Right ventricle myocardium inferior (tissue), 1 donor: Measurements from ENCODE around the gene EDN1. TPM values are rescaled to one million over a fixed set of nuclear protein-coding genes. Genes with fewer than 3 reads are reported as not detected.
A peak's percentile ranks its signal among the peaks of the same experiment; 100 is the strongest.

Experiments used
- ATAC-seq: fragments of 200-7000 bp; cut with Tn5 transposase; one replicate; pipeline ENCODE4 v1.9.1; 2020; ENCODE audit warnings: mild to moderate bottlenecking, moderate library complexity
- DNase-seq: peaks from one replicate; pipeline ENCODE4 v3.0.0; 2021; ENCODE audit errors: missing footprints
- intact Hi-C: fragments of 100-400 bp; cut with DNase I; formaldehyde crosslinking; loops from one replicate; pipeline ENCODE4 v1.11.0; 2022
- total RNA-seq: library from RNA; stranded (reverse); fragmentation: NEBNext Ultra II Directional; extraction: Animal tissue kit (Norgen Biotek cat#: 25700); gene quantifications from one replicate; pipeline ENCODE4 v1.2.1, GENCODE V29; 2021
- donor health status: DM: no; HTN: yes; CAD: no; lungs with severe emphysema.

Gene EDN1
- total RNA-seq, 1 donor from 2014 or later = 2.9 TPM

DNA sequence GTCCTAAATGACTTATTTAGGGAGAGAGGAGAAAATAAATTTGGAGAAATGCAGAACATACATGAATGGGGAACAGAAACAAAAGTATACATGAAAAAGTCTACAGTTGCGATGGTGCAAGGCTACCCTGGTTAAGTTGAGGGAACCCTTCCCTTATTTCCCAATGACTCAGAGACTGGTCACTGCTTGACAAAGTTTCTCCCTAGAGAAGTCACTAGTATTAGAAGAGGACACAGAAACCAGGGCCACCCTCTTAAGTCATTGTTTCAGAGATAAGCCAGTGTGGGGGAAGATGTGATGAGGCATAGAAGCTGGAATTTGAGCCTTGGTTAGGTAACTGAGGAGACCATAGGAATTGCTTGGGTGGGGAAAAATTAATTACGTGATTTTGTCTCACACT is 24.4 kb upstream of the EDN1 start:
- DNase-seq = no peak
- intact Hi-C loops = no loop called here
- ATAC-seq = no peak

DNA sequence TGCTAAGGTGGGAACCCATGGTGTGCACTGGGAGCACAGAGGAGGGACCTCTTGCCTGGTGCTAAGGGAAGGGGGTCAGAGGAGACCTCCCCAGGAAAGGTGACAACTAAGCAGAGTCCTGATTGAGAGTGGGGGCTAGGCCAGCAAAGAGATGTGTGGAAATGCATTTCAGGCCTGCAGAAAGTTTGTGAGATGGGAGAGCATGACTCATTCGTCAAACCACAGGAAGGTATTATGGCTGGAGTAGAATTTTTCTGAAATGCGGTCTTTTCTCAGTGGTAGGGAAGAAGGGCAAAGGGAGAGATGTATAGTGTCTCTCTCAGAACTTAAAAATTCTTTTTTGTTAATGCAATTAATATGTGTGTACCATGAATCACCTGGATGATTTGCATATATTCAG is 23.6 kb upstream of the EDN1 start:
- ATAC-seq (no peak), DNase-seq (no peak)
- intact Hi-C loops = no loop called here

DNA sequence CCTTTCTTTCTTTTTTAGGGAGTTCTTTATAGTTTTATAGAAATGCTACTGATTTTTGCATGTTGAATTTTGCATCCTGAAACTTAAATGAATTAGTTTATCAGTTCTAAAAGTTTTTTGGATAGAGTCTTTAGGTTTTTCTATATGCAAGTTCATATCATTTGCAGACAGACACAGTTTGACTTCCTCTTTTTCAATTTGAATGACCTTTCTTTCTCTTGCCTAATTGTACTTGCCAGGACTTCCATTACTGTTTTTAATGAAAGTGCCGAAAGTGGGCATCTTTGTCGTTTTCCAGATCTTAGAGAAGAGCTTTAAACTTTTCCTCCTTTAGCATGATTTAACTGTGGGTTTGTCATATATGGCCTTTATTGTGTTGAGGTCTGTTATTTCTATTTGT is 21.1 kb upstream of the EDN1 start:
- ATAC-seq (no peak), DNase-seq (no peak)
- intact Hi-C loops = no loop called here

DNA sequence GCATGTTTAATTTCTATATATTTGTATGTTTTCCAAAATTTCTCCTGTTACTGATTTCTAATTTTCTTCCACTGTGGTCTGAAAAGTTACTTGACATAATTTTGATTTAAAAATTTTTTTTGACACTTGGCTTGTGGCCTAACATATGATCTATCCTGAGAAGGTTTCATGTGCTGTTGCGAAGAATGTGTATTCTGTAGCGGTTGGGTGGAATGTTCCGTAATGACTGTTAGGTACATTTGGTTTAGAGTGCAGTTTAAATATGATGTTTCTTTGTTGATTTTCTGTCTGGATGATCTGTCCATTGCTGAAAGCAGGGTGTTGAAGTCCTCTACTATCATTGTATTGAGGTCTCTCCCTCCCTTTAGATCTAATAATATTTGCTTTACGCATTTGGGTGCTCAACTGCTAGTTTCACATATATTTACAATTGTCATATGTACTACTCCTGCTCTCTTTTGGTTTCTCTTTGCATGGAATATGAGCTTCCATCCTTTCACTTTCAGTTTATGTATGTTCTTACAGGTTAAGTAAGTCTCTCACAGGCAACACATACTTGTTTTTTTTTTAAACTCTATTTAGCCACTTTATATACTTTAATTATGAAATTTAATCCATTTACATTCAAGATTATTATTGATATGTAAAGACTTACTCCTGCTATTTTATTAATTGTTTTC is 19.5 kb upstream of the EDN1 start:
- DNase-seq = no peak
- ATAC-seq = no peak
- intact Hi-C loops = no loop called here

DNA sequence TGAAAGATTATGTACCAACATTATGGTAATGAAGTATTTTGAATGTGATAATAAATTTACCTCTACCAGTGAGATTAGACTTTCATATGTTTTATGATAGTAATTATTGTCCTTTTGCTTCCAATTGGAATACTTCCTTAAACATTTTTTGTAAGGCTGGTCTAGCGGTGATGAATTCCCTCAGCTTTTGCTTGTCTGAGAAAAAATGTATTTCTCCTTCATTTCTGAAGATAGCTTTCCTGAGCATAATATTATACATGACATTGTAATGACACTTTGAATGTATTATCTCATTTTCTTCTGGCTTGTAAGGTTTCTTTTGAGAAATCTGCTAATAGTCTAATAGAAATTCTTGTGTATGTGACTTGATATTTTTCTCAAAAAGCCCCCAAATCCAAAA is 18.6 kb upstream of the EDN1 start:
- DNase-seq (no peak), ATAC-seq (no peak)
- intact Hi-C loops = no loop called here

DNA sequence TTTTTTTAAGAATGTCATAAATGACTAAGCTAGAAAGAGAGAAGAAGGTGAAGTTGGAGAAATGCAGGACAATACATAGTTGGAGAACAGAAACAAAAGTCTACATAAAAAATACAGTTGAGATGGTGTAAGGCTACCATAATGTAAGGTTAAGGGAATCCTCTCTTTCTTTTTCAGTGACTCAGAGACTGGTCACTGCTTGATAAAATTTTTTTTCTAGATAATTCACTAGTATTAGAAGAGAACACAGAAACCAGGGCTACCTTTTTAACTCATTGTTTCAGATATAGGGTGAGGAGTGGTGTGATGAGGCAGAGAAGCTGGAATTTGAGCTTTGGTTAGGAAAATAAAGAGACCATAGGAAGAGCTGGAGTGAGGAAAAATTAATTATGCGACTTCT is 18.2 kb upstream of the EDN1 start:
- DNase-seq (no peak), ATAC-seq (no peak)

DNA sequence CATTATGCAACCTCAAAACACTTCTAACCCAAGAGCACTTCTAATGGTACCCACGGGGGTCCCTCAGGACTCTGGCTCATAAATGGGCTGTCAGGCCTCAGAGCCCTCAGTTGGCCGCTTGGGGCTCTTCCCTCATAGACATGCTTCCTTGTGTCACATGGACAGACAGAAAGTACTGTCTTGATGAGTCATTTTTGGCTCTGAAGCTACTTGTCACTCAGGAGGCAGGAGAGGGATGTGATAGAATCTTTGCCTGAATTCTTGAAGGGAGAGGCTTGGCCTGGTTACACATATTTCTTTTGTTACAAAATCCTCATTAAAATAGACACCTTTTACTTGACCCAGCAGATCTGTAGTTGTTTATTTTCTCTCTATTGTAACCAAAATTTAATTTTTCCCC is 15.1 kb upstream of the EDN1 start:
- ATAC-seq (no peak), DNase-seq (no peak)
- intact Hi-C loops = no loop called here

More for the DNA sequence above, 18.2 kb upstream of the EDN1 start:
- intact Hi-C loops = no loop called here

DNA sequence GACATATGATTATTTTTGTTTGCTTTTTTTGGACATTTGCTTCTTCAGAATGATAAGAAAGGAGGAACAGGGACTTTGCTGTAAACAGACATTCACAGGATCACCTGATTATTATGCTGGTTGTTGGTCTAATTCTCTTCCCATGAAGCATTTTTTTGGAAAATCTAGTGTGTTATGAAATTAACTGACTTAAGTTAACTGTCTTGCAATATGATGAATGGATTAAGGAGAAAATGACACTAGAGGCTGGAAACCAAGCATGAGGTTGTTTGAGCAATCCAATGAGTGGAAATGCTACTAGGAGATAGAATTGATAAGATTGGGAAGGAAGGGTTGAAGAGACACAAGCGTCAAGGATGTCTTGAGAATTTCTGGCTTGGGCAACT is 13.2 kb upstream of the EDN1 start:
- no peak for DNase-seq
- intact Hi-C loops = no loop called here
- no peak for ATAC-seq

DNA sequence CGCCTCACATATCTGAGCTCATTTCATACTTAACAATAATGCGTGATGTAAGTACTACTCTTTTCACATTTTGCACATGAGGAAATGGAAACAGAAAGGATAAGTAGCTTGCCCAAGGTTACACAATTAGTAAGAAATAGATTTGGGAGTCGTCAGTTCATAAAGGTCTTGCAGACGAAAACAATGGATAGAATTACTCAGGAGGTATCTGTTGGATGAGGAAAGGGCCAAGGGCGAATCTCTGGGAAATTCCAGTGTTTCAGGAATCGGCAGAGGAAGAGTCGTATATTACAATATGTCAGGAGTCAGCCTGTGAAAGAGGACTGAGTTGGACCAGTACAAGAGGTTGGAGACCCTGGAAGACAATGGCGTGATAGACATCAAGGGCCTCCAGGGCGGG is 12.8 kb upstream of the EDN1 start:
- ATAC-seq (no peak), DNase-seq (no peak)
- intact Hi-C loops = no loop called here

DNA sequence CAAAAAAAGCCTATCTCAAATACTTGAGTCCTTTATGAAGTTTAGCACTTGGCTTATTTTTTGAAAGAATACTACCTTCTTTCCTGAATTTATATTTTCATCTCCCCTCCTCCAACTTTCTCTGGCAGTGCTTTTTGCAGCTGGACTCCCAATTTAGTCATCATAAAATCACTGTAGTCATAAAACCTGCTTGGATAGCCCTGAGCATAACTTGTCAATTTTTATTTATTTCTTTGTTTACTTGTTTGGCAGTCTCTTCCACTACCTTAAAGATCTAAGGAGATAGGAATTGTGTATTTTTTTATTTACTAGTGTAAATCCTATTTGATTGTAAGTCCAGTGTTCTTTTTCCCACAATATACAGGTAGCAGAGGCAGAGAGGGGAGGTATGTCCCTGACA is 11.2 kb upstream of the EDN1 start:
- intact Hi-C loops = no loop called here
- DNase-seq = no peak
- ATAC-seq = no peak

DNA sequence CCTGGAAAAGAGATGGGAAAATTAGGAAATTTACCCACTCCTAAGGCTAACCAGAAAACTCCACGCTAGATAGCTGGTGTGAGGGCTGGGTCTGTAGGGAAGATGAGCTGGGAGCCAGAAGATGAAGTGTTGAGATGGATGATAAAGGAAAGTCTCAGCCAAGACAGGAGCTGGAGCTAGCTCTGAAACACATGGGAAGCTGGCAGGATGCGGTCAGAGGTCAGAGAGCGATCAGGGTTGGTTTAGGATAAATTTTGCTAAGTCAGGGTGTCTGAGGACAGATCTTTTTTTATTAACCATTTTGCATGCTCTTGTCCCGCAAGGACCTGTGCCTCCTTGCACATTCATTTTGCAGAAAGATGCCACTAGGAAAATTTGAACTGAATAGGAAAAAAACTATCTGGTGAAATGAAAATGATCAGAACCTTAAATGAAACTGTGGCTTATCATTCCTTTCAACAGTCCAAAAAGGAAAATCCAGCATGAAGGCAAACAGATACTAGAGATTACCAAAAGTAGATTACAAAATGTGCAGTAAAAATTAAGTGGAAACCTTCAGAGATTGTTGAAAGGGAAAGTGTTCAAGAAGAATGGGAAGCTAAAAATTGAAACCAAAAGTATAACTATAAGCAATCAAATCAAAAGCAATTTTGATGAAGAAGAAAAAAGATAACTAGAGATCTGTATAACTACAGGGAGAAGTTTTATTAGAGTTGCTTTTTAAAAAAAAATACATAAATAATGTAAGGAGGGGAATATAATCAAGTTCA is 10.7 kb upstream of the EDN1 start:
- ATAC-seq (no peak), DNase-seq (no peak)
- intact Hi-C loops = no loop called here

DNA sequence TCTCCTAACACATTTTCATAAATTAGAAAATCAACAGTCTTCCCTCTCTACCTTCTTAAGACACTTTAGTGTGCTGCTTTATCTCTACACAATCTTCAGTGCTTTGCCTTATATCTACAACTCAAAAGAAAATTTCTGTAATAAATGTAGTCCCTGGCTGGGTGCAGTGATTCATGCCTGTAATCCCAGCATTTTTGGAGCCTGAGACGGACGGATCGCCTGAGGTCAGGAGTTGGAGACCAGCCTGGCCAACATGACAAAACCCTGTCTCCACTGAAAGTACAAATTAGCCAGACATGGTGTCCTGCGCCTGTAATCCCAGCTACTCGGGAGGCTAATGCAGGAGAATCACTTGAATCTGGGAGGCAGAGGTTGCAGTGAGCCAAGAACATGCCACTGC is 9.7 kb upstream of the EDN1 start:
- ATAC-seq = no peak
- intact Hi-C loops = no loop called here
- no peak for DNase-seq

DNA sequence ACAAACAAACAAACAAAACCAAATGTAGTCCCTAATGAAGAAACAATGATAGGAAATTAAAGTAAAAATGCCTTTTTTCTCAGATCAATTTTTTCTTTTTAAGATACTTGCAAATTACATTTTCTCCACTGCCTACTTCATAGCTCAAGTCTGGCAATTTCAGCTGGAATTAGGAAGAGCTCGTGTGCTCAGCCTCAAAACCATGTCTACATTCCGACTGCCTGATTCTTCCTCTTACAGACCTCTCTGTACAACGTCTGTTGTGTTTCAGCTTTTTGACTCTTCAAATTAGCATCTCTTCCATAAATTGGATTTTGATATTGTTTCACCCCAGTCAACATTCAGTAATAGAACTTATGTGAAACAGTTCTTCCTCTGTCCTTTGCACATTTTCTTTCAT is 9.3 kb upstream of the EDN1 start:
- no peak for DNase-seq
- no peak for ATAC-seq
- intact Hi-C loops = no loop called here

DNA sequence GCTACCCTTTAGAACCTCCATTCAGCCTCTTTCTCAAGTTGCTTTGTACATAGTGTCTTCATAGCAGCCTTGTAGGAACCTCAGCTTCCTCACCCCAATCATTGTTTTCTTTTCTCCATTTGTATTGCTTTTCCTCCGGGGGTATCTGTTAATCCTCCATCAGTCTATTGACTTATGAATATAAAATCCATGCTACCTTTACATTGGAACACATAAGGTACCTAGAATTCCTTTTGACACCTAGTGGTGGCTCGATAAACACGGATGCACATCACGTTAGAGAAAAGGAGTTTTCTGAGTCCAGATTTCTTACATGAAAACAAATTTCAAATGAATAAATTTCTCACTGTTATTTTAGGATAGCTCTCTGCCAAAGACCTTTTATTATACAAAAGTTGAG is 6.3 kb upstream of the EDN1 start:
- intact Hi-C loops = no loop called here
- DNase-seq (no peak), ATAC-seq (no peak)

DNA sequence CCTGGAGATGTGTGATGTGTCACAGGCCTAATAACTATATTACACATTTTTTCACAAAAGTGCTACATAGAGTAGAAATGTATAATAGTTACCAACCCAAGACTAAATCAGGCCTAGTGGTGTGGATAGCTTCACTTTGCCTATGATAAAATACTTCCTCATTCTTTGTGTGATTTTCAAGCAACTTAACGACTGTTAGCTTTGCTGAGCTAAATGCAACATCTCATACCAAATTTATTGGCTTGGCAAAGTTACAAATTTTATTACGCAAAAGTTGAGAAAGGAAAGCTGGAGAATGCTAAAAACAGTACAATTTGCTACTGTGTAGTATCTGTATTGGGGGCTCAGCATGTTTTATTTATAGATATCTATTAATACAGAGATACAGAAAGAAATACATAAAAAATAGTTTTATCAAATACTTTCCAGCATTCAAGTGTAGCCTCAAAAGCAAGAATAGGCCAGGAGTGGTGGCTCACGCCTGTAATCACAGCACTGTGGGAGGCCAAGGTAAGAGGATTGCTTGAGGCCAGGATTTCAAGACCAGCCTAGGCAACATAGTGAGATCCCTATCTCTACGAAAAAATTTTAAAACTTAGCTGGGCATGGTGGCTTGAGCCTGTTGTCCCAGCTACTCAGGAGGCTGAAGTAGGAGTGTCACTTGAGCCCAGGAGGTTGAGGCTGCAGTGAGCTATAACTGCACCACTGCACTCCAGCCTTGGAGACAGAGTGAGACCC is 3.6 kb upstream of the EDN1 start:
- DNase-seq = no peak
- intact Hi-C loops = loop anchor here (5.0 kb wide), 2 partner anchors 629 to 699 kb away; no protein-coding TSS in a partner anchor

DNA sequence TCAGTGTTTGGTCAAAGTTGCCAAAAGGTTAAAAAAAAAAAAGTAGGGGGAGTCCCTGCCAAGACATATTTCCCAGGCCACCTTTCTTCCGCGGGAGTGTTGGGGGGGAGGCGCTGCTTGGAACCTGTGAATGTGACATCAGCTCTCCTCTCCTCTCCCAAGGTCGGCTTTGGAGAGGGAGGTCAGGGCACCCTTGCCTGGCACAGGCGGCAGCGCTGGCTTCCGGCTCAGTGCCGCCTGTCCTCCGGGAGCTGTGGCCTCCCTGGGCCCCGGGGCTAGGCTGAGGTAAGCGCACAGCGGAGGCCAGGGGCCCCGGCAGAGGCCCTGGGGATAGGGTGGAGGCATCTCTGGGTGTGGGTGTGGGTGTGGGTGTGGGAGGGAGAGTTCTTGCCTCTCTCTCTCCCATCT is 1.9 kb upstream of the EDN1 start:
- intact Hi-C loops = loop anchor here (5.0 kb wide), 2 partner anchors 631 to 701 kb away; no protein-coding TSS in a partner anchor
- no peak for DNase-seq
- no peak for ATAC-seq

More for the DNA sequence above, 3.6 kb upstream of the EDN1 start:
- ATAC-seq = no peak

DNA sequence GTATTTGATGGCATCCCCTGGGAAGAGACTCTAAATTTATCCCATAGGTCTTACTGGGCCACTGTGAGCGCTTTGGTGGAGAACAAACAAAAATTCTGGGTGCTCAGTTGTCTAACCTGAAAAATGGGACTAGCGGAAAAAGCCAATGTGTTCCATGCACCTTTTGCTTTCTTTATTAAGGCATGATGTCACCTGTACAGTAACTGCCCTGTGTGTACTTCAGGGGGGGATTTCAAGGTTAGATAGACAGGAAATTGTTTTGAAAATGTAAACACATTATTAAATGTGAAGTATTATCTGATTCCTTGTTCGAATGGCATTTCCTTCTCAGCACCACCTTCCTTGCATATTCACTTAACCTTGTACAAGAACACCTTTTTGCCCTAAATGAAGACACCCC is 1.2 kb upstream of the EDN1 start:
- ATAC-seq (no peak), DNase-seq (no peak)
- intact Hi-C loops = loop anchor here (5.0 kb wide), 2 partner anchors 632 to 702 kb away; no protein-coding TSS in a partner anchor

DNA sequence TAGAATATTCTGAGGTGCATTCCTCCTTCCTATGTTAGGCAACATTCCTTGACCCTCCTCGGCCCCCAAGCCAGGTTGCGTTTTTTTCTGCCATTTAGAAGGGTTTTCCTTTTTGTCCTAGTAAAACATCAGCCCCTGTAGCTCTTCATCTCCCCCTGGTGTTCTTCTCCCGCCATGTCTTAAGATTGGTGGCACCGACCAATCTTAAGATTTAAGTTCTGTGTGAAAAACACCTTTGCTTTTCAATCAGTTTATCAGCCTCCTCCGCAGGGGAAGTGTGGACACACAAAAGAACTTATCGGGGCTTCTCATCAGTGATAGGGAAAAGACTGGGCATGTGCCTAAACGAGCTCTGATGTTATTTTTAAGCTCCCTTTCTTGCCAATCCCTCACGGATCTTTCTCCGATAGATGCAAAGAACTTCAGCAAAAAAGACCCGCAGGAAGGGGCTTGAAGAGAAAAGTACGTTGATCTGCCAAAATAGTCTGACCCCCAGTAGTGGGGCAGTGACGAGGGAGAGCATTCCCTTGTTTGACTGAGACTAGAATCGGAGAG is 719 bp upstream of the EDN1 start:
- no peak for DNase-seq
- intact Hi-C loops = loop anchor here (5.0 kb wide), 2 partner anchors 632 to 702 kb away; no protein-coding TSS in a partner anchor
- ATAC-seq = peak; percentile 63

DNA sequence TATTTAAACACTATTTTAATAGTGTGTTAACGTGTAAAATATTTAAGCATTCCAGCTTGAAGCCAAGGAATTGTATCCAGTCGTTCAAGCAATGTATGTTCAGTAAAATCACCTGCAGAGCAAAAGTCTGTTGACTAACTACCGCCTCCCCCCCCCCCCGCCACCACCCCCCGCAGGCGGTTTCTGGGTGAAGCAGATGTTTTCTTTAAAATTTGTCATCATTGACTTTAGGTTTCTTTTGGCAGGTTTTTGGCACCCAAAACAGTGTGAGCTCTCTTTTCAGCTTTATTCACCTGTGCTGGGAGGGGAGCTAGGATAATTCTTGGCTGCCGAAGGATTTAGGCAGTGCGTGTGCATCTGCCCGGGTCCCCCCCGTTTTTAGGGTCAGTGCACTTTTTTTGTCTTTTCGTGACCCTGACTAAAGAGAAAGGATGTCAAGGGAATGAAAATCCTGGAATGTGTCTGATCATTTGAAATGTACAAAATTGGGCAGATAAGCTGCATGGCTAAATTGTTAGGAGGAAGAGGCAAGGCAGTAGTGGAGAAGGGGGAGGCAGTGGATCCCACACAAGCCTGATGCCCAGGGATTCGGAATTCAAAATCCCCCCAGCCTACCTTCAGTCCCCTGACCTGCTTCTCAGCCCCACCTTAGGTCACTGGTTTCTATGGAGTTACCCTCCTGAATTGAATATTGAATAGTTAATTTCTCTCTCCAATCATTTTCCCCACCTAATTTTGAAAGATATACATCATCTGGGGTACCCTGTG is 1.1 kb downstream of the EDN1 start:
- ATAC-seq (no peak), DNase-seq (no peak)
- intact Hi-C loops = no loop called here
